ENCODE data around the gene SIAH2.

The SIAH2 gene

GRCh38 chr3:150786791-150787190 is 23.8 kb upstream of the SIAH2 start:
- no peak for DNase-seq (ENCODE audit: extremely low read depth, low read depth)
- no peak for TF ChIP-seq CTCF (IDR thresholded peaks at IDR 0.05; ENCODE audit: low read depth, low read length)

- DNase-seq (ENCODE audit: extremely low read depth, low read depth): no peak
- TF ChIP-seq CTCF (IDR thresholded peaks at IDR 0.05; ENCODE audit: low read depth, low read length): no peak
Observed at GRCh38 chr3:150784747-150785125, 21.8 kb upstream of the SIAH2 start.

- no peak for TF ChIP-seq CTCF (IDR thresholded peaks at IDR 0.05; ENCODE audit: low read depth, low read length)
- no peak for DNase-seq (ENCODE audit: extremely low read depth, low read depth)
Observed at GRCh38 chr3:150783920-150784746, 21.2 kb upstream of the SIAH2 start.

- TF ChIP-seq CTCF (IDR thresholded peaks at IDR 0.05; ENCODE audit: low read depth, low read length): no peak
- no peak for DNase-seq (ENCODE audit: extremely low read depth, low read depth)
Observed at GRCh38 chr3:150783316-150783715, 20.3 kb upstream of the SIAH2 start.

GRCh38 chr3:150779402-150779858 is 16.5 kb upstream of the SIAH2 start:
- no peak for DNase-seq (ENCODE audit: extremely low read depth, low read depth)
- no peak for TF ChIP-seq CTCF (IDR thresholded peaks at IDR 0.05; ENCODE audit: low read depth, low read length)

- no peak for DNase-seq (ENCODE audit: extremely low read depth, low read depth)
- no peak for TF ChIP-seq CTCF (IDR thresholded peaks at IDR 0.05; ENCODE audit: low read depth, low read length)
Observed at GRCh38 chr3:150778793-150779401, 15.9 kb upstream of the SIAH2 start.

- DNase-seq (ENCODE audit: extremely low read depth, low read depth): no peak
- no peak for TF ChIP-seq CTCF (IDR thresholded peaks at IDR 0.05; ENCODE audit: low read depth, low read length)
Observed at GRCh38 chr3:150775001-150775599, 12.1 kb upstream of the SIAH2 start.
